Measurements from ENCODE around the gene KCNQ1.

KCNQ1 gene

GRCh38 chr11:2886191-2886894, 441.5 kb downstream of the KCNQ1 start:
- peak; percentile 16 for ATAC-seq
- no peak for TF ChIP-seq ZFP30 (CRISPR knock-in tag; IDR thresholded peaks at IDR 0.05)
- TF ChIP-seq ZFP3 (CRISPR knock-in tag; IDR thresholded peaks at IDR 0.05): no peak
- no peak for TF ChIP-seq GLIS3 (CRISPR knock-in tag; IDR thresholded peaks at IDR 0.05)
- no peak for TF ChIP-seq RARB (CRISPR knock-in tag; IDR thresholded peaks at IDR 0.05)
- TF ChIP-seq PPARA (CRISPR knock-in tag; IDR thresholded peaks at IDR 0.05; ENCODE audit: borderline replicate concordance): no peak
- TF ChIP-seq OSR1 (CRISPR knock-in tag; IDR thresholded peaks at IDR 0.05): no peak

- TF ChIP-seq ZC3H10 (CRISPR knock-in tag; IDR thresholded peaks at IDR 0.05) (no peak), ZNF8 (CRISPR knock-in tag; IDR thresholded peaks at IDR 0.05) (no peak), TSHZ2 (CRISPR knock-in tag; IDR thresholded peaks at IDR 0.05) (no peak), TCF4 (CRISPR knock-in tag; IDR thresholded peaks at IDR 0.05; ENCODE audit: borderline replicate concordance) (no peak), TOX (CRISPR knock-in tag; IDR thresholded peaks at IDR 0.05; ENCODE audit: borderline replicate concordance) (no peak)
- no peak for ATAC-seq
Observed at GRCh38 chr11:2886936-2887335, 442.1 kb downstream of the KCNQ1 start.

- TF ChIP-seq RARB (CRISPR knock-in tag; IDR thresholded peaks at IDR 0.05): no peak
- TF ChIP-seq ZC3H10 (CRISPR knock-in tag; IDR thresholded peaks at IDR 0.05): no peak
- no peak for TF ChIP-seq ESRRG (CRISPR knock-in tag; IDR thresholded peaks at IDR 0.05)
- TF ChIP-seq ZNF8 (CRISPR knock-in tag; IDR thresholded peaks at IDR 0.05): no peak
- TF ChIP-seq TSHZ2 (CRISPR knock-in tag; IDR thresholded peaks at IDR 0.05): no peak
- no peak for TF ChIP-seq GLIS3 (CRISPR knock-in tag; IDR thresholded peaks at IDR 0.05)
- TF ChIP-seq ISL1 (CRISPR knock-in tag; IDR thresholded peaks at IDR 0.05): no peak
- no peak for TF ChIP-seq PPARA (CRISPR knock-in tag; IDR thresholded peaks at IDR 0.05; ENCODE audit: borderline replicate concordance)
- TF ChIP-seq ARNTL (CRISPR knock-in tag; IDR thresholded peaks at IDR 0.05; ENCODE audit: borderline replicate concordance, low read depth): no peak
- no peak for TF ChIP-seq OSR1 (CRISPR knock-in tag; IDR thresholded peaks at IDR 0.05)
- no peak for TF ChIP-seq PATZ1 (CRISPR knock-in tag; IDR thresholded peaks at IDR 0.05; ENCODE audit: borderline replicate concordance)
- no peak for TF ChIP-seq BACH2 (CRISPR knock-in tag; IDR thresholded peaks at IDR 0.05; ENCODE audit: borderline replicate concordance)
- TF ChIP-seq ZFP3 (CRISPR knock-in tag; IDR thresholded peaks at IDR 0.05): no peak
- no peak for TF ChIP-seq ZNF70 (CRISPR knock-in tag; IDR thresholded peaks at IDR 0.05)
- ATAC-seq: no peak
Observed at GRCh38 chr11:2887515-2888195, 442.8 kb downstream of the KCNQ1 start.

GRCh38 chr11:2888266-2888968, 443.6 kb downstream of the KCNQ1 start:
- ATAC-seq: peak; percentile 81
- TF ChIP-seq CSDC2 (CRISPR knock-in tag; IDR thresholded peaks at IDR 0.05) (no peak), TCF4 (CRISPR knock-in tag; IDR thresholded peaks at IDR 0.05; ENCODE audit: borderline replicate concordance) (no peak), POU6F1 (CRISPR knock-in tag; IDR thresholded peaks at IDR 0.05; ENCODE audit: borderline replicate concordance, low read depth) (no peak), TSHZ2 (CRISPR knock-in tag; IDR thresholded peaks at IDR 0.05) (no peak), ZNF70 (CRISPR knock-in tag; IDR thresholded peaks at IDR 0.05) (no peak), ZNF8 (CRISPR knock-in tag; IDR thresholded peaks at IDR 0.05) (no peak), TOX (CRISPR knock-in tag; IDR thresholded peaks at IDR 0.05; ENCODE audit: borderline replicate concordance) (no peak), ZC3H10 (CRISPR knock-in tag; IDR thresholded peaks at IDR 0.05) (no peak)

Measured in SK-N-SH treated with all-trans-retinoic acid at 6 μM for 48 hours (cell line).